HEK293 (cell line): Measurements from ENCODE around the gene DPF3.
A peak's percentile ranks its signal among the peaks of the same experiment; 100 is the strongest.

ENCODE experiments used
- BCL11A ChIP-seq: fragments of 450-650 bp; formaldehyde crosslinking; IDR thresholded peaks from 2 replicates; pipeline ENCODE4 v1.5.1; 2016; ENCODE audit warnings: low read depth, missing biosample characterization, missing genetic modification characterization
- FEZF1 ChIP-seq: fragments of 450-650 bp; formaldehyde crosslinking; IDR thresholded peaks from 2 replicates; pipeline ENCODE4 v1.5.1; 2016; ENCODE audit warnings: missing biosample characterization, missing genetic modification characterization
- KLF1 ChIP-seq: fragments of 450-650 bp; formaldehyde crosslinking; IDR thresholded peaks from 2 replicates; pipeline ENCODE4 v1.5.1; 2016; ENCODE audit warnings: missing biosample characterization, missing genetic modification characterization
- OSR2 ChIP-seq: fragments of 450-650 bp; formaldehyde crosslinking; IDR thresholded peaks from 2 replicates; pipeline ENCODE4 v1.5.1; 2016; ENCODE audit warnings: missing biosample characterization, missing genetic modification characterization
- PATZ1 ChIP-seq: fragments of 450-650 bp; formaldehyde crosslinking; IDR thresholded peaks from 2 replicates; pipeline ENCODE4 v1.5.1; 2016; ENCODE audit warnings: missing biosample characterization, missing genetic modification characterization
- PRDM1 ChIP-seq: fragments of 450-650 bp; formaldehyde crosslinking; IDR thresholded peaks from 2 replicates; pipeline ENCODE4; 2016; ENCODE audit warnings: missing biosample characterization, missing genetic modification characterization
- YY2 ChIP-seq: fragments of 450-650 bp; formaldehyde crosslinking; IDR thresholded peaks from 2 replicates; pipeline ENCODE4 v1.5.1; 2016; ENCODE audit warnings: missing biosample characterization, missing genetic modification characterization
- ZBTB26 ChIP-seq: fragments of 450-650 bp; formaldehyde crosslinking; optimal IDR thresholded peaks from 2 replicates; pipeline ENCODE3; 2016; ENCODE audit warnings: missing biosample characterization, mild to moderate bottlenecking, missing genetic modification characterization
- ZEB2 ChIP-seq: fragments of 450-650 bp; formaldehyde crosslinking; IDR thresholded peaks from 2 replicates; pipeline ENCODE4 v1.5.1; 2016; ENCODE audit warnings: missing biosample characterization, missing genetic modification characterization
- ZFP69B ChIP-seq: fragments of 450-650 bp; formaldehyde crosslinking; IDR thresholded peaks from 2 replicates; pipeline ENCODE4 v1.5.1; 2016; ENCODE audit warnings: missing biosample characterization, missing genetic modification characterization
- ZNF18 ChIP-seq: fragments of 450-650 bp; formaldehyde crosslinking; IDR thresholded peaks from 2 replicates; pipeline ENCODE4 v1.5.1; 2016; ENCODE audit warnings: missing biosample characterization, missing genetic modification characterization
- ZNF184 ChIP-seq: fragments of 450-650 bp; IDR thresholded peaks from 2 replicates; pipeline ENCODE4 v1.5.1; 2018; ENCODE audit warnings: missing biosample characterization, mild to moderate bottlenecking, missing genetic modification characterization
- ZNF2 ChIP-seq: fragments of 450-650 bp; formaldehyde crosslinking; IDR thresholded peaks from 2 replicates; pipeline ENCODE4 v1.5.1; 2016; ENCODE audit warnings: missing biosample characterization, missing genetic modification characterization
- ZNF23 ChIP-seq: fragments of 450-650 bp; formaldehyde crosslinking; IDR thresholded peaks from 2 replicates; pipeline ENCODE4 v1.5.1; 2016; ENCODE audit warnings: missing biosample characterization, missing genetic modification characterization, borderline replicate concordance
- ZNF362 ChIP-seq: fragments of 450-650 bp; formaldehyde crosslinking; IDR thresholded peaks from 2 replicates; pipeline ENCODE4 v1.5.1; 2016; ENCODE audit warnings: missing biosample characterization, missing genetic modification characterization
- ZNF398 ChIP-seq: fragments of 450-650 bp; formaldehyde crosslinking; IDR thresholded peaks from 2 replicates; pipeline ENCODE4 v1.5.1; 2017; ENCODE audit warnings: missing biosample characterization, missing genetic modification characterization
- ZNF518A ChIP-seq: fragments of 450-650 bp; formaldehyde crosslinking; conservative IDR thresholded peaks from 2 replicates; pipeline ENCODE4 v1.5.1; 2016; ENCODE audit warnings: low read depth, missing biosample characterization, missing genetic modification characterization
- ZNF529 ChIP-seq: fragments of 450-650 bp; formaldehyde crosslinking; IDR thresholded peaks from 2 replicates; pipeline ENCODE4 v1.5.1; 2017; ENCODE audit warnings: missing genetic modification characterization, missing biosample characterization; ENCODE audit not compliant: insufficient replicate concordance
- ZNF600 ChIP-seq: fragments of 450-650 bp; formaldehyde crosslinking; IDR thresholded peaks from 2 replicates; pipeline ENCODE4 v1.5.1; 2016; ENCODE audit warnings: missing biosample characterization, missing genetic modification characterization
- ZNF658 ChIP-seq: fragments of 450-650 bp; formaldehyde crosslinking; IDR thresholded peaks from 2 replicates; pipeline ENCODE4; 2016; ENCODE audit warnings: missing biosample characterization, missing genetic modification characterization
- ZNF692 ChIP-seq: fragments of 450-650 bp; formaldehyde crosslinking; IDR thresholded peaks from 2 replicates; pipeline ENCODE4 v1.5.1; 2016; ENCODE audit warnings: missing biosample characterization, missing genetic modification characterization
- ZNF768 ChIP-seq: fragments of 450-650 bp; formaldehyde crosslinking; IDR thresholded peaks from 2 replicates; pipeline ENCODE4 v1.5.1; 2018; ENCODE audit warnings: missing biosample characterization, mild to moderate bottlenecking, missing genetic modification characterization
- ZSCAN23 ChIP-seq: fragments of 450-650 bp; formaldehyde crosslinking; IDR thresholded peaks from 2 replicates; pipeline ENCODE4 v1.5.1; 2016; ENCODE audit warnings: missing biosample characterization, missing genetic modification characterization

DPF3 gene

GRCh38 chr14:72926292-72927028 is 32.6 kb upstream of the DPF3 start, which contains the start of gene DCAF4 (continued):
- TF ChIP-seq ZNF398 (tag by site-specific recombination) (no peak), ZNF23 (no peak), ZFP69B (tag by site-specific recombination) (peak; percentile 71; the same call in 1 of the 2 replicates), ZSCAN23 (no peak), YY2 (tag by site-specific recombination) (no peak), ZNF768 (no peak), ZNF658 (tag by site-specific recombination) (no peak), ZNF2 (tag by site-specific recombination) (peak; percentile 69; the same call in 1 of the 2 replicates), PATZ1 (tag by site-specific recombination) (peak; percentile 75; the same call in 1 of the 2 replicates), KLF1 (tag by site-specific recombination) (peak; percentile 89), FEZF1 (no peak), ZNF692 (peak; percentile 86), BCL11A (tag by site-specific recombination) (no peak), ZEB2 (tag by site-specific recombination) (0 out of 2 replicates have a peak, but pooled peaks have one; percentile 41), ZNF529 (tag by site-specific recombination) (no peak), ZNF518A (no peak), OSR2 (tag by site-specific recombination) (no peak), ZNF18 (tag by site-specific recombination) (no peak), ZNF600 (tag by site-specific recombination) (peak; percentile 90), PRDM1 (tag by site-specific recombination) (no peak), ZNF184 (tag by site-specific recombination) (no peak), ZBTB26 (peak; percentile 69), ZNF362 (tag by site-specific recombination) (no peak)
